GM21737 (cell line): ENCODE data around the gene EPHB6.

Source experiments
- ATAC-seq: cut with Tn5 transposase; IDR thresholded peaks from one replicate; pipeline ENCODE4 v1.9.1; 2021; ENCODE audit warnings: mild to moderate bottlenecking, moderate library complexity; ENCODE audit not compliant: unreplicated experiment

EPHB6 gene

GRCh38 chr7:142876236-142876960 is 21.5 kb downstream of the EPHB6 start:
- ATAC-seq, result no peak

- ATAC-seq, result no peak
Observed at GRCh38 chr7:142876991-142877910, 22.4 kb downstream of the EPHB6 start.

- no peak for ATAC-seq
Observed at GRCh38 chr7:142878315-142878714, 23.4 kb downstream of the EPHB6 start.

- no peak for ATAC-seq
Observed at GRCh38 chr7:142879060-142879459, 24.2 kb downstream of the EPHB6 start.

GRCh38 chr7:142880876-142881505 is 26.1 kb downstream of the EPHB6 start:
- no peak for ATAC-seq

GRCh38 chr7:142881586-142882337 is 26.9 kb downstream of the EPHB6 start:
- ATAC-seq, result no peak

GRCh38 chr7:142882338-142882678 is 27.4 kb downstream of the EPHB6 start:
- ATAC-seq, result no peak

- no peak for ATAC-seq
Observed at GRCh38 chr7:142883145-142883544, 28.3 kb downstream of the EPHB6 start.

- no peak for ATAC-seq
Observed at GRCh38 chr7:142883571-142884285, 28.9 kb downstream of the EPHB6 start.

- no peak for ATAC-seq
Observed at GRCh38 chr7:142884286-142884640, 29.4 kb downstream of the EPHB6 start.

- no peak for ATAC-seq
Observed at GRCh38 chr7:142885311-142886230, 30.7 kb downstream of the EPHB6 start, which contains the start of gene TRPV6. Gene TRPV6 (minus strand): TSS chr7:142885745.

- no peak for ATAC-seq
Observed at GRCh38 chr7:142886866-142887265, 32.0 kb downstream of the EPHB6 start.

- ATAC-seq, result no peak
Observed at GRCh38 chr7:142887282-142888015, 32.6 kb downstream of the EPHB6 start.

GRCh38 chr7:142889816-142890215 is 34.9 kb downstream of the EPHB6 start:
- no peak for ATAC-seq

- ATAC-seq, result no peak
Observed at GRCh38 chr7:142890874-142891485, 36.1 kb downstream of the EPHB6 start.

GRCh38 chr7:142891490-142892082 is 36.7 kb downstream of the EPHB6 start:
- ATAC-seq, result no peak

GRCh38 chr7:142892951-142893350 is 38.1 kb downstream of the EPHB6 start:
- no peak for ATAC-seq
